ENCODE results near the gene PDZD4.
"Not testable (repeated sequence)": the region's sequence is repeated elsewhere in the genome, so short reads cannot be mapped to it uniquely, and the experiment has no call there.

The PDZD4 gene

DNA sequence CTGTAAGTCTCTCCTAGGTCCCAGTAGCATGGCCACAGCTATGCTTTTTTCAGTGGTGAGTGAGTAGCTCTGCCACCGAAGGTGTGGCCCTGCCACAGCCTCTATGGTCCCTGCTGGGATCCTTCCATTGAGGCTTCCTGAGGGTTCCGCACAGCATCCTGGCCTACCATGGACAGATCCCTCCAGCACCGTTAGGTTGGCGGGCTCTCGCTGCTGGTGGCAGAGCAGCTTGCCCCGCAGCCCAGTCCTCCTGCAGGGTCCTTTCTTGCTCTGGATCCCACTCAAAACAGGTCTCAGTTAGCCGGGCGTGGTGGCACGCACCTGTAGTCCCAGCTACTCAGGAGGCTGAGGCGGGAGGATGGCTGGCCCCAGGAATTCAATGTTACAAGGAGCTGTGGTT is 2.4 kb upstream of the PDZD4 start:
- DNase-seq (ENCODE audit: low read depth in 3 of 3) = no peak

DNA sequence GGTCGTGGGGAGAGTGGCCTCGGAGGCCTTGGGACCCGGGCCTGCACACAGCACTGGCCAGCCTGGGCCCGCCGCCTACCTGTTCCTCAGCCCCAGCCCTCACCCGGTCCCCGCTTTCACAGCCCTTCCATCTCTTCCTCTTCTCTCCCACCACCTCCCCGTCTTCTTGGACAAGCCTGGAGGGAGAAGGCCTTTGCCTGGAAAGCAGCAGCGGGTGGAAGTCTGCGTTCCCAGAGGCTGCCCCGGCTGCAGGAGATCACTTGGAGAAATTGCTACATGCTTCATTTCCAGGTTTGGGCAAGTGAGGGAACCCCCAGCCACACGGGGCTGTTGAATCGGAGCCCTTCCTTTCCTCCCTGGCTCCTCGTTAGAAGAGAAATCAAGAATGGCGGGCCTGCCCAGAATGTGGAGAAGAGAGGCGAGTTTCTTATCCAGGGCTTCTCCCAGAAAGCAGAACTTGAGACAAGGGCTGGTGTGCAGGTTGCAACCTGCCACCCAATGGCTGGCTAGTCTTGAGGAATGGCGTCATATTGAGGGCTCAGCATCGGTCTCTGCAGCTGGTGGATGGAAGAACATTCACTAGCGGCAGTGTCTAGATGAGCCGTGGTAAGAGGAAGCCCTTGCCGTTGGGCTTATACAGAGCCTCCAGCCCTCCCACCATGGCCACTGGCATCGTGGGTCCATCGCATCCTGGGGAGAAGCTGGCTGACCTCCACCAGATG is 1.2 kb upstream of the PDZD4 start:
- no peak for DNase-seq (ENCODE audit: low read depth in 3 of 3)

DNA sequence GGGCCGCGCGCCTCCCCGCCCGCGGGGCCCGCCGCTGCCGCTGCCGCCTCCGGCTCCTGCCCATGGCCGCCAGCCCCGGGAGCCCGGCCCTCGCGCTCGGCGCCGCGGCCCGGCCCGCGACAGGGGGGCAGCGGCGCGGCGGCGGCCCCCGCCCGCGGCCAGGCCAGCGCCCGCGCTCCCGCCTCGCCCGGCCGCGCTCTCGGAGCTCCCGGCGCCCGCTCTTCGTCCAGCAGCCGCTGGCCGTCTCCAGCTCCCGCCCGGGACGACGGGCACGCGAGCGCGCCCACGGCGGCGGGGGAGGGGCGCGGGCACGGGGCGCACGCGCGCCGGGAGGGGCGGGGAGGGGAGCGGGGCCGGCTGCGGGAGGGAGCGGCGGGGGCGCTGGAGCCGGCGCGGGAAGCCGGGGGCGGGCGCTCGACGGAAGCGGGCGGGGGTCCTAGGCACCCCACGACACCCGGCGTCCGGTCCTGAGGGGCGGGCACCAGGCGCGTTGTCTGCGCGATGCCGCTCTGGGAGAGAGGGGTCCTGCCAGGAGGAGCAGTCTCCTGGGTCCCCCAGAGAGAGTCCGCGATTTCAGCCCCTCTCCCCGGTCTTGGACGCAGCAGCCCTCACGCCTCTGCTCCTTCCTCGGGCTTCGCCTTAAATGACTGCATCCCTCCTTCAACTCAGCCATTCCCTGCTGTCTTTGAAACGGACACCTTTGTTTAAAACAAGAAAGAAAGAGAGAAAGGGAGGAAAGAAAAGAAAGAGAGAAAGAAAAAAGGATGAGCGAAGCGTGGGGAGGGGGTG is 490 bp upstream of the PDZD4 start:
- no peak for DNase-seq (ENCODE audit: low read depth in 3 of 3)

DNA sequence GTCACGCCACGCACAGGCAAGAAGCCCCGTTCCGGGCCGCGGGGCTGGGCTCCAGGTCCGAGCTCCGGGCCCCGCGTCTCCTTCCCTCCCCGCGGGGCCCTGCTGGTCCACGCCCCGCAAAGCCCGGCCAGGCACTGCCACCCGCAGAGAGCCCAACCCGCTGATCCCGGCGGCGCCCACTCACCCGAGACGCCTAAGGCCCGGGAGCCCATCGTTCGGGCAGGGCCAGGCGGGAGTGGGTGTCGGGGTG is 870 bp downstream of the PDZD4 start:
- no peak for DNase-seq (ENCODE audit: low read depth in 3 of 3)

DNA sequence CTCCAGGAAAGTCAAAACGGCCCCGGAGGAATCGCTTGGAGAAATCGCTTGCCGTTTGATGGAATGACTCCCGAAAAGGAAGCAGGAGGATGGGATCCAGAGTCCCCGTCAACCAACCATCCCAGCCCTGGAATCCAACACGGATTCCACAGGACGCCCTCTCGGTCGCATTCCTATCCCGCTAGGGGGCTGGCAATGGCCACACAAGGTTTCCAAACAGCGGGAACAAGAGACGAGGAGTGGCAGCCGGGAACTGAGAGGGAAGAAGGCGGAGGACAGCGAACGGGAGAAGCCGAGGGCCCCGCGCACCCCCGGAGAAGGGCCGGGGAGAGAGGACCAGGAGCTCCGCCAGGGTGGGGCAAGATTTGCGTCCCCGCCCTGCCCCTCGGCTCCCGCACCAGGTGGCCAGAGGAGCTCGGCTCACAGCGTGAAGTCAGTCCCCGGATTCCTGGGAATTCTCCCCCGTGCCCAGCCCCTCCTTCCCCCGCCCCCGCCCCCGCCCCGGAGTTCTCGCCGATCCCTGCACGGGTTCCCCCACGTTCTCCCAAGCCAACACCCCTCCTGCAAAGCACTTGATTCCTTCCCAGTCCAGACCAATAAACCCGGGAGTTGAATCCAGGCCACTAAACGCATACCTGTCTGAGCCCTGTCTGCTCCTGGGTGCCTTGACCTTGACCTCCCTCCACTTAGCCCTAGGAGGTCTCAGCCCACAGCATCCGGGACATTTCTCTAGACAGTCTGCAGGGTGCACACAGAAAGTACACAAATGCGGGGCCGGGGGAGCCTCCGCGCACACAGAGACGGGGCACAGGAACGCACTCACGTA is 1.4 kb downstream of the PDZD4 start:
- no peak for DNase-seq (ENCODE audit: low read depth in 3 of 3)

DNA sequence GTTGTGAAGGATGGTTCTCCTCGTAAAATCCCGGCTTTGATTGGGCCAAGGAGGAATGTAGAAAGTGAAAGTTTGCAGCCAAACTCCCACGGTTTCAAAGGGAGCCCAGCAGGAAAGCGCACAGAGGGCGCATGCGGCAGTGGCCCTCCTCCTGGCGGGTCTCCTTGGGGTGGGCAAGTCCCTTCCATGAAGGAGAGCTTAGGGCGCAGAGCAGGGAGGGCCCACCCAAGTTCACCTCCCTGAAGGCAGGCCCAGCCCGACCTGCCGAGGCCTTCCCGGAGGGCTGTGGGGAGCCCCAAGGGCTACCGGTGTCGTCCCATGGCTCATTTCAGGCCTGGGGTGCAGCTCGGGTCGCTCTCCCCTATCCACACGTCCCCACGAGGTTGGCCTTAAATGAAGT is 2.0 kb downstream of the PDZD4 start:
- DNase-seq (ENCODE audit: low read depth in 3 of 3) = no peak

DNA sequence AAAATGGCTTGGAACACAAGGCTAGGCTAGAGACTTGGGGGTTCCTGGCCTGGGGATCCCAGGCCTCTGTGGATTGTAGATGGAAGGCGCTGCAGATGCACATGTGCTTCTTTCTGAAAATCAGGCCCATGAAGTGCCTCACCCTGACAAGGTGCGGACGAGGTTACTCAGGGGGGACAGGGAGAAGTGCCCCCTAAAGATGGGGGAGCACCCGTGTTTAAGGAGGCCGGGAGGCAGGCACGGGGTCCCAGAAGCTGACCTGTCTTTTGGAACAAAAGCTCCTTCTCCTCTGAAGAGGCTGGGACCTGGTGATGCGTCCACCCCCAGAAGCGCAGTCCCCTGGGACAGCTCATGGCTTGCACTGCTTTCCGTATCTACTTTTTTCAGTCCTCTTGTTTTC is 2.4 kb downstream of the PDZD4 start:
- DNase-seq (ENCODE audit: low read depth in 3 of 3) = no peak

DNA sequence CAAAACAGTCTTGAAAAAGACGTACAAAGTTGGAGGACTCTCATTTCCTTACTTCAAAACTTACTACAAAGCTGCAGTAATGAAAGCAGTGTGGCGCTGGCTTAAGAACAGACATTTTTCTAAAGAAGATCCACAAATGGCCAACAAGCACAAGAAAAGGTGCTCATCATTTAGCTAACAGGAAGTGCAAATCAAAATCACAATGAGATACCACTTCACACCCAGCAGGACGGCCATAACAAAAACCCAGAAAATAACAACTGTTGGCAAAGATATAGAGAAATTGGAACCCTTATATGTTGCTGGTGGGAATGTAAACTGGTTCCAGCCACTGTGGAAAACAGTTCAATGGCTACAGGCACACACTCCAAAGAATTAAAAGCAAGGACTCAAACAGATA is 3.3 kb downstream of the PDZD4 start:
- no peak for DNase-seq (ENCODE audit: low read depth in 3 of 3)

DNA sequence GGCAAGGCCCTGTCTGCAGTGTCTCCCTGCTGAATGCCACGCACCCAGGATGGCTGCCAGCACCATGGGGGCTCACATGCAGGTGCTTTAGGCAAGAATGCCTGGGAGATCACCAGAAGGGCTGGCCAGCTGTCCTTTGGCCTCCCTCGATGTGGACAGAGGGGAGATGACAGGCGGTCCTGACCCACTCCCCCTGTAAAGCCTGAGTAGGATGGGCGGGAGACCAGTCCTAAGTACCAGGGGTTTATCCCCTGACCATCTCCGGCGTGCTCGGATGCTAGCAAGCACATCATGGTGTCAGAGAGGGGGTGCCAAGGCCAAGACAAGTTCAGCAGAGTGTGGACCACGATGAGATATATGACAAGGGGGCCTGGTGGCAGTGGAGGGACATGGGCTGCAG is 5.3 kb downstream of the PDZD4 start:
- no peak for DNase-seq (ENCODE audit: low read depth in 3 of 3)

DNA sequence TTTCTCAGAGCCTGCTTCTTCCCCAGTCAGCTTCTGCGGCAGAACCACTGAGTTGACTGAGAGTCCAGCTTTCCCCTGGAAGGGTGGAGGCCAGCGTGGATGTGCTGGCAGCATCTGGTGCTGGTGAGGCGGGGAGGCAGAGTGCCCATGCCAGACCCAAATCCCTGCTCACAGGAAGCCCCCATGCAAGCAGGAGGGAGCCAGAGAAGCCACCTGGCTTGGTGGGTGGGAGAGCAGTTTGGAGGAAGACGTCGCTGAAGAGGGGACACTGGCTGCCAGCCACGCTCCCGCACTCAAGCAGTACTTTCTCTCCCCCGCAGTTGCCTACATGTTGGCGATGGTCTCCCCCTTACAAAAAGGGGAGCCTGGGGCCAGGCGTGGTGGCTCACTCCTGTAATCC is 6.0 kb downstream of the PDZD4 start:
- DNase-seq (ENCODE audit: low read depth in 3 of 3) = no peak

DNA sequence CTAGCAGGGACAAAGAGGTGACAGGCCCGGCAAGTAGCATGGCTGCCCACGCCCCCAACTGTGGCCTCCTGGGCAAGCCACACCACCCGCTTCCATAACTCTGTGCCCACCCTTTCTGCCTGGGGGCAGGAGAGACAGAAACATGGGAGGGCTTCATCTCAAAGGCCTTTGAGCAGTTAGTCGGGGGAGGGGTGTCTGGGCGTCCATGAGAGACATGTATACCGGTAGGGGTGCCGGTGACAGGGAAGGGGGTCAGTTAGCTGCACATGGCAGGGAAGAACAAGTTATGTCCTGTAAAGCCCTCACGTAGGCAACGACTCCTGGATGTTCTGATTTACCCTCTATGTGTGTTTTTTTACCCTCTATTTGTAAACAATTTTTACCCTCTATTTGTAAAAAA is 9.3 kb downstream of the PDZD4 start:
- no peak for DNase-seq (ENCODE audit: low read depth in 3 of 3)

DNA sequence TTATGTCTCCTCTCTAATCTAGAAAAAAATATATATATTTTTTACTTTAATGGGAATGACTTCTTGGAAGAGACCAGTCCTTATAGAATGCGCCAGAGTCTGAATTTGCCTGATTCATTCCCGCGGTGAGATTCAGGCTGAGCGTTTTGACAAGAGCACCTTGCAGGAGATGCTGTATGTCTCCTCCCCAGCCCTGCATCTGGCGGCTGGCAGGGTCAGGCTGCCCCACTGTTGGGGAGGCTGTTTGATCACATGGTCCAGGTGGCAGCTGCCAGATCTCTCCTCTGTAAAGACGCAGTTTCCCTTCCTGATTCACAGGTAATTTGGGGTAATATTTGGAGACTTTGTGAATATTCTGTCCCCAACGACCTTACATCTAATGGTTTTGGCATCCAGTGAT is 9.7 kb downstream of the PDZD4 start:
- DNase-seq (ENCODE audit: low read depth in 3 of 3) = no peak

DNA sequence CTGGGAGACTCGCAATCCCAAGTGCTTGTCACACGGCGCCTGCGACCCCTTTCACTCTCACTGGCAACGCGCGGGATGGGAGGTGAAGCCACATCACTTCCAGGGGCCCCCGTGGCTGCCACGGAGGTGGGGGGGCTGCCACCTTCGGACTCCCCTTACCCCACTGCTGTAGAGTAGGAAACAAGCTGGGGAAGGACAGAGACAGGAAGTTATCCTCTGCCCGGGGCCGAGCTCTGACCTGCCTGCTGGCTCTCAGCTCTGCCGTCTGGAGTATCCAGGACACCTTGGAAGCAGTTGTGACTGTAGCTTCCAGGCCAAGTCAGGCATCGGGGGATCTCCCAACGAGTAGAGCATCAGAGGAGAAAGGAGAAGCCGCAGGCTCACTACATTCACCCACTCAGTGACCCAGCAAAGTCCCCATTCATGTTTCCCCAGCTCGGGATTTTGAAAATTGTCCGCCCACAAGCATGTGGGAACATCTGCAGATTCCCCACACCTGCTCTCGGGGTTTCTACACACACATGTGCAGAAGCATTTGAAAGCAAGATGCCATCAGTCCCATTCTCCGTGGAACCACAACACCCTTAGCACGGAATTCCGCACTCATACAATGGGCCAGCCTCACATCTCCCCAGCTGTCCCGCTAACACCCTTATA is 10.8 kb downstream of the PDZD4 start:
- no peak for DNase-seq (ENCODE audit: low read depth in 3 of 3)

DNA sequence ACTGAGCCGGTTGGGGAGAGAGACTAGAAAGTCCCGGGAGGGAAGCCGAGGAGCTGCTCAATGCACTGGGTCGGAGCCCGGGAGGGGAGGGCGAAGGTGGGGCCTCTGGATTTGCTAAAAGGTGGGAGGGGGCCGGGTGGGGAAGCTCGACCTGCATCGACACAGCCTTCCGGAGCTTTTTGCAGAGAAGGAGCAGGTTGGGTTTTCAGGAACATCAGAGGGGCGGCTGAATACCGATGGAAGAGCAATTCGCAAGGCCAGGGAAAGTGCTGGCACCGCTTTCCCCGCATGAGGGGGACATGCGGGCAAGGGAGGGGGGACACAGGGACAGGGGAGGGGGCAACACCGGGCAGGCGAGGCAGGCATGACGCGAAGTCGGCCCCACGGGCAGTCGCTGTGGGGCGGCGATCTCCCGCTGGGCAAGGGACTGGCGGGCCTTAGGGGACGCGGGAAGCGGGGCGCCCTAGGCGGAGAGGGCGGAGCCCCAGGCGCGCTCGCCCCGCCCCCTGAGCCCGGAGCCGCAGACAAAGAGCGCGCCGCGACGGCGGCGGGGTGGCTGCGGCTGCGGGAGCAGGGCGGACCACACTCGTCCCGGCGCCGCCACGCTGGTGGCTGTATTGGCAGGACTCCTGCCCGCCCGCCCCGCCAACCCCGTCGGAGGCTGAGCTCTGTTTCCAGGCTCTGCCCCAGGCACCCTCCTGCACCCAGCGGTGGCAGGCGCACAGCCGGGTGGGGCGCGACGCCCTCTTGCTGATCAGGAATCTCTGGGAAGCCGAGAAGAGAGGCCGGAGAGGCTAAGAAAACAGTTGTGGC is 11.6 kb downstream of the PDZD4 start:
- peak in 2 of 3 experiments; percentile 19 to 37 for DNase-seq (ENCODE audit: low read depth in 3 of 3)

DNA sequence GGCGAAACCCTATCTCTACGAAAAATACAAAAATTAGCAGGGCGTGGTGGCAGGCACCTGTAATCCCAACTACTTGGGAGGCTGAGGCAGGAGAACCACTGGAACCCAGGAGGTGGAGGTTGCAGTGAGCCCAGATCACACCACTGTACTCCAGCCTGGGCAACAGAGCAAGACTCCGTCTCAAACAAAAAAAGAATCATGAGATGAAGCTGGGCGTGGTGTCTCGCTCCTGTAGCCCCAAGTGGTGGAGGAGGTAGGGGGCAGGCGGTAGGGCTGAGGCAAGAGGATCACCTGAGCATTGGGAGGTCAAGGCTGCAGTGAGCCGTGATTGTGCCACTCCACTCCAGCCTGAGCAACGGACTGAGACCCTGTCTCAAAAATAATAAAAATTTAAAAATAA is 12.3 kb downstream of the PDZD4 start:
- not testable (repeated sequence) for DNase-seq (ENCODE audit: low read depth in 3 of 3)

DNA sequence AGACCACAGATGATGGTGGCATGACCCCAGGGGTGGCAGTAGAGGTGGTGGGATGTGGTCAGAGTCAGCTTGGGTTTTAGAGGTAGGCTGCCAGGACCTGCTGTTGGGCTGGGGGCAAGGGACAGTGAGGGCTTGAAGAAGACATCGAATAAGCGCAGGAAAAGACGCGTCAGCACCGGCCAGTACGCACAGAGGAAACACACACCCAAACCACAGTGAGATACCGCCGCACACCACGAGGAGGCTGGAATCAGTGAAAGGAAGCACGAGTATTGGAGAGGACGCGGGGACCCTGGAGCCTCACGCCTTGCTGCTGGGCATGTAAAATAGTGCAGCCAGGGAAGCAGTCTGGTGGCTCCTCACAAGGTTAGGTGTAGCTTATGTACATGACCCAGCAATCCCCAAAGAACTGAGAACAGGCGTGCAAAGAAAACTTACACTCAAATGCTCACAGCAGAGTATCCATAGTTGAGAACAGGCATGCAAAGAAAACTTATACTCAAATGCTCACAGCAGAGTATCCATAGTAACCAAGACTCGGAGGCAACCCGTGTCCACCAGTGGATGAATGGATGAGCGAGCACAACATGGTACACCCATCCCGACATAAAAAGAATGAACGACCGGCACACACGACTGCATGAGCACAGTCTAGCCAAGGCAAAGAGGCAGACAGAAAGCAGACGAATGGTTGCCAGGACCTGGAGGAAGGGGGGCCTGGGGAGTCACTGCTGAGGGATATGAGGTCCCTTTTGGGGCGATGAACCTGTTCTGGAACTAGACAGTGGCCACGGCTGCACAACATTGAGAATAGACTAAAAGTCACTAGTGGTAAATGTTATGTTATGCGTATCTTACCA is 13.3 kb downstream of the PDZD4 start:
- DNase-seq (ENCODE audit: low read depth in 3 of 3) = no peak

DNA sequence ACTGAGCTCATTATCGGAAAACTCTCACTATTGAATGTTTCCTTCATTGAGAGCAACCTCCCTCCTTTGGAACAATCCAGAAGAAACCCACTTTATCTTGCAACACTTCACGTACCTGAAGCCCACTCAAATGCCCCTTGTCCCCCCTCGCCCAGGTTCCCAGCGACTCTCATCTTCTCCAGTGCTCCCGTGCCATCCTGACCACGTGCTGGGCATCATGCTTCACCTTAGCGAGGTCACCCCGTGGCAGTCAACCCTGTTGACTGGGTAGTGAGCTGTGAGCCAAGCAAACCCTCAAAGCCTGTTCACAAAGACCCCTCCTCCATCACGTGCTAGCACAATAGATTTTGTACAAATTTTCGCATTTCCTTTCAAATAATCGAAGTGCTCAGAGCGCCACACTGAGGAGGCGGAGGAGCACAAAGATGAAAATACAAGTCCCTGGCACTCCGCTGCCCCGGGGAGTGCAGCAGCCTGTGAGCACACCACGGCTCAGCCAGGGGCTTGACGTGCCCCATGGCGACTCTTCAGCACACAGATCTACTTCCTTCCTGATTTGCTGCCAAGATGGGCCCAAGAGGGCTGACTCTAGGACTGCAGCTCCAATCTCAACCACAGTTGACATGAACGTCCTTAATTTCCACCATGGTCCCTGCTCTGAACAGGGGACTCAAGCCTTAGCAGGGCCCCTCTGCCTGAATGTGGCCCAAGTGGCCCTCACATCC is 15.6 kb downstream of the PDZD4 start:
- DNase-seq (ENCODE audit: low read depth in 3 of 3) = no peak

DNA sequence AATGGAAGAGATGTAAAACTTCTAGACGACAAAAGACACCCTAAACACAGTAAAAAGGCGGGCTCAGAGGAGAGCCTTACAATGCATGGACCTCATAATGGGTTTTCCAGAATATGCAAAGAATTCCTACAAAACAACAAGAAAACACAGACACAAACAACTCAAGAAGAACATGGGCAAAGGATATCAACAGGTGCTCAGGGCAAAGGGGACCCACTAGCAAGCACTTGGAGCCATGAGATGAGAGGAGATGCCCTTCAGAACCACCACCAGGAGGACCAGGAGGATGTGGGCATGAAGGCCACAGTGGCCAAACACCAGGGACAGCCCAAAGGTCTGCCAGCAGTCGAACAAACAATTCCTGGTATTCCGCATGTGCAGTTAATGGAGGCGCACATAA is 17.2 kb downstream of the PDZD4 start:
- DNase-seq (ENCODE audit: low read depth in 3 of 3) = no peak

DNA sequence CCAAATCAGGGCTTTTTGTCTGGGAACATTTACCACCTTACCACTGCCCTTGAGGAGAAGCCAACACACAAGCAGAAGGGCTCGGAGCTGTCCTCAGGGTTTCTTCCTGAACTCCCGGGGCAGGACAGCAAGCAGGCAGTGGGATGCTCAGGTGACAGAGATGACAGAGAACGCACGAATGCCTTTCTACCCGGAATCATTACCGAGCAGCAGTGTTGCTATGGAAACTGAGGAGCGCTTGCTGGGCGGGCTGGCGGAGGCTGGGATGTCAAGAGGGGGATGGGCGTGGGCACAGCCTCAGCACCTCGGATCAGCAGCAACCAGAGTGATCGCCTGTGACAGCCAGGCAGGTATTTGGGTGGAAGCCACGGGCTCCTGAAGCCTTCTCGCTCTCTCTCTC is 18.1 kb downstream of the PDZD4 start:
- DNase-seq (ENCODE audit: low read depth in 3 of 3) = no peak

DNA sequence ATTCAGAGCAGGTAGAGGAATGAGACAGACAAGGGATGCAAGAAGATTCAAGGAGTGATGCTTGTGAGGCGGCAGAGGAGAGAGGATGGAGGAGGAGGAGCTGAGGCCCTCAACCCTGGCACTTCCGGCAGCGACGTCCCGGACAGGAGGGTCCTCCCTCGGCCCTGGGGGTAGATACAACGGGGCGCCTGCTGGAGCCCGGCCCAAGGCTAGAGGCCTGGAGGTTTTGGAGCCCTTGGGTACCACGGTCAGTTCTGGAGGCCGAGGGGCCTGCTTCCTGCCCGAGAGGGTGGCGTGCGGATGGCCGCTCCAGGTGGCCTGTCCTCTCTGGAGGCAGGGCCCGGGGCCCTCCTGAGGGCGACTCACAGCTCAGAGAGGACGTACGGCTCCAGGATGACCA is 22.4 kb downstream of the PDZD4 start:
- no peak for DNase-seq (ENCODE audit: low read depth in 3 of 3)

All from stimulated activated CD4-positive, alpha-beta T cell treated with anti-CD3 and anti-CD28 coated beads, TNF-alpha, amount 100 ng/mL, for 4 hours (primary cell).